GM19438 (cell line): ENCODE results near the gene SPON1.
"Not testable (repeated sequence)": the region's sequence is repeated elsewhere in the genome, so short reads cannot be mapped to it uniquely, and the experiment has no call there.

Experiments used
- ATAC-seq: cut with Tn5 transposase; IDR thresholded peaks from one replicate; pipeline ENCODE4 v1.9.1; 2021; ENCODE audit warnings: low read depth; ENCODE audit not compliant: unreplicated experiment

Gene SPON1

DNA sequence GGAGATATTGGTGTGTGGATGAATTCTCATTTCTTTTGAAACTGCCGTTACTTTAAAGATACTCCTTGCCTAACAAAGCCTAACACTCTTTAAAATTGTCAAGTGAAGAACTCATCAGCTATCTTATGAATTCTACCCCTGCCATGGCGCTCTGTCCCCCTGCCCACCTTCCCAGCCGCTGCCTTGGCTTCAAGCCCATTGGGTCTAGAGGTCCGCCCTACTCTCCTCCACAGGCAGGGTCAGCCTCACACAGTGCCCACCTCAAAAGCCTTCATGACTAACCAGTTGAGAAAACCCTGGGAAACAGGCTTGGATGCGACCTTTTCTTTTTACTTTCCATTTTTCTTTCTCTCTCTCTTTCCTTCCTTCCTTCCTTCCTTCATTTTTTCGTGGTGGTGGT lies 267.9 kb downstream of the SPON1 start:
- no peak for ATAC-seq

DNA sequence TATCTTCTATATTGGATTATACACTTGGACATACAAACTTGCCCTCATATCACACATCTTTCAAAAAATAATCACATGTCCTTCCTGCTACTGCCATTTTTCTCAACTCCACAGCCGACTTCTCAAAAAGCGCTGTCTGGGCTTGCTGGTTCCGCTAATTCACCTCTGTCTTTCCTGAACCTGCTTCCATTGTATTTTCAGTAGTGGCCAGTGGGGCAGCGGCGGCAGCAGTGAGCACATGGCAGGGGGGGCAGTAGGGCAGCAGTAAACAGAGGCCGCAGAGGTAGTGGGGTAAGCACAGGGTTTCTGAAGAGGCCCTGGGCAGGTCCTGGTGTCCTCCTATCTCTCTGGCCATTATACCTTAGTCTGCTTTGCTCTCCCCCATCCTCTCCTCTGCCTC lies 270.1 kb downstream of the SPON1 start:
- no peak for ATAC-seq

DNA sequence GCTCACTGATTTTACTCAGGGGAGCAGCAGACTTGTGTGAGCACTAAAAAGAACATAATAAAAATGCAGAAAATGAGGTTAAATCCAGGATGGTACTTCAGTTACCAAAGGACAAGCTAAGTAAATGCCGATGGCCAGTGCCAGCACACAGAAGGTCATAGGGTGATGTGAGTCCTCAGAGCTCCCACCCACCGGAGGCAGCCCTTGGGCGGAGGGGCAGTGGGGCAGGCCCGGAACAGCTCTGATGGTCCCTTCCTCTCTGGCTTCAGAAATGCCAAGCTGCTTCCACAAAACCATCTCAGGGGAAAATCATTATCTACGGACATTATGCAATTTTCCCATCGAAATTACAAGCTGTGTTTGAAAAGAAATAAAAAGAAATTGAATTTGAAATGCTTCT lies 271.9 kb downstream of the SPON1 start:
- ATAC-seq, result no peak

DNA sequence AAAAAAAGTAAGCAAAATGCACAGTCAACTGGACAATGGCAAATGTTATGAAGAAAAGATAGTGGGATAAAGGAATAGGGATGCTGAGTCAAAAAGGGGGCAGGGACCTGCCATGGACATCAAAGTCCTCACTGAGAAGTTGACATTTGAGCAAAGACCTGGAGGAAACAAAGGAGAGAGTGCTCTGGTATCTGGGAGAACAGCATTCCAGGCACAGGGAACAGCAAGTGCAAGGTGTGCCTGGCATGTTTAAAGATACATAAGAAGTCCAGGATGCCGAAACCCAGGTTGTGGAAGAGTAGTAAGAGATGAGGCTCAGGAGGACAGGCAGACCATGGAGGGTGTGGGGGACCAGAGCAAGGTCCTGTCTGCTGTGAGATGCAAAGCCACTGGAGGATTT lies 273.2 kb downstream of the SPON1 start:
- ATAC-seq, result no peak

DNA sequence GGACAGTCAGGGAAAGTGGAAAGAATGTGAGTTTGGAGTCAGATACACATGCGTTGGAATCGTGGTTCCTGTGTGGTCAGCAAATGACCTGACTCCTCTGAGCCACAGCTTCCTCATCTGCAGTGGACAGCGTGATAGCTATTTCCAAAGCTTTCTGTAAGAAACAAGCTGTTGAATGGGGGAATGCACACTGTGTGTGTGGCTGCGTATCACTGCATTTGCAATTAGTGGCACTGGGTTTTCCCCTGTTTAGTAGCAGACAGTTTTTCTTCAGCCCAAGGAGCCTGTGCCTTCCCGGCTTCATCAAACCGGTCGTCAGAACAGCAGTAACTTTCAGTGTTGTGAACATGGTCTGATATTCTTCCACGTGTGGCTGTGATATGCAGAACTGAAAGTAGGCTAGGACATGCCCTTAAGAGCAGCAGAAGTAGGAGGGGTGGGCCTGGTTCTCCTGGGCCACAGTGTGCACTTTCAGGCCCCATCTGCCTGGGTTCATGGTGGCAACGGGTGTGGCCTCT lies 275.0 kb downstream of the SPON1 start:
- ATAC-seq, result peak; percentile 100

DNA sequence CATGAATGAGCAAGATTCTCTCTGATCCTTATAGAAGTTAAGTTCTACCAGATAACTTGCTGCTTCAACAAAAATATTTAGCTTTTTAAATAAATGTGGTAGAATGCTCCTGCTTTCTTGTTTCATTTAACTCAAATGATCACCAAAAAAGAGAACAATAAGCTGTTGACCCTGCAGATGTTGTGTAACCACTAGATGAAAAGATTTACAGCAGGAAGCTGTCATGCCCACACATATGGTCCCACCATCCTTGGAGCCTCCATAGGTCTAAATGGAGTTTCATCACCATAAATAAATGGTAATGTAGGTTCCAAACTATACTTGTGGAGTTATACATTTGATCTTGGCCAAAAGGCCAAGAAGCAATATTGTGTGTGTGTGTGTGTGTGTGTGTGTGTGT lies 277.7 kb downstream of the SPON1 start:
- ATAC-seq, result no peak

DNA sequence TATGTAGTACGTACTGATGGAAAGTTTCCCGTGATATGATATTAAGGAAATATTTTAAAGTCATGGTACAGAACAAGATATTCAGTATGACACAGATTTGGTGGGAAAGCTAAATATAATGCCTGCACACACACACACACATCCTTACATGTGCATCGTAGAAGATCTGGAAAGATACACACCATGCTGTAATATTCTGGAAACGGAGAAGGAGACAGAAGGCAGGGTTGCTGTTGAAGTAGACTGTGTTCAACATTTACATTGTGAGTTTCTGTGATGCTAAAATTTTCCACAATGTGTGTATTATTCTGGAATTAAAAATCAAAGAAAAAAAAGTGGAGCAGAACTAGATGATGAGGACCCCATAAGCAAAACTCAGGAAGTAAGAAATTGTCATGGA lies 278.4 kb downstream of the SPON1 start:
- ATAC-seq, result no peak

DNA sequence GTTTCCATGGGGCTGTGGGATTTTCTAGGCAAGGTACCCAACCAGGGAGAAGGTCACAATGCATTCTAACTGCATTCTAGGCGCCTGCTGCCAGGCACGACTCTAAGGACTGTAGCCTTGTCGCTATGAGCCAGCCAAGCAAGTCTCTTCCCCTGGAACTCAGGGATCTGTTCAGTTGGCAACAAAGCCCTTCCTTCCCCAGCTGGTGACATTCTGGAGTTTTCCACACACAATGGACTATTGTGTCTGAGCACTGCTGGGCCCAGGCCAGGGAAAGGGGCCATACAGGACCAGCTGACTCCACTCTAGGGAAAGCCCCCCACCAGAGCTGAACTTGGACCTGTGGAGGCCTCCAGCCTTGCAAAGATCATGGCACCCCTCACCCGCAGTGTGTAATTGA lies 279.7 kb downstream of the SPON1 start:
- no peak for ATAC-seq

DNA sequence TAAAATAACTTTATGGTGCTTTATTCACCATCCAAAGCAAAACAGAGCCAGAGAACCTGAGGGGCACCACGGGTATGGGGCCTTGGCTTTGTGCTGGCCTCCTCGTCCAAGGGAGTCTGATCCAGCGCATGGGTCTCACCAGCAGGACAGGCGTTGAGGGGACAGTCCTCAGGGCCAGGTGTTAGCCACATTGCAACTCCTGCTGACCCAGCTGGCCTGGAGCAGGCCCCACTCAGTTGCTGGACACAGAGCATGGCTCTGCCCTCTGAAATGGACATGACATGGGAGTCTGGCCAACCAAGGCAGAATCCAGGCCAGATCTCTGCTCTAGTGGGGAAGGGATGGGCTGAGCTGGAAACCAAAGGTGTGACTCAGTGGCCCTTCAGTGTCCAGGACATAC lies 280.2 kb downstream of the SPON1 start:
- ATAC-seq, result no peak

DNA sequence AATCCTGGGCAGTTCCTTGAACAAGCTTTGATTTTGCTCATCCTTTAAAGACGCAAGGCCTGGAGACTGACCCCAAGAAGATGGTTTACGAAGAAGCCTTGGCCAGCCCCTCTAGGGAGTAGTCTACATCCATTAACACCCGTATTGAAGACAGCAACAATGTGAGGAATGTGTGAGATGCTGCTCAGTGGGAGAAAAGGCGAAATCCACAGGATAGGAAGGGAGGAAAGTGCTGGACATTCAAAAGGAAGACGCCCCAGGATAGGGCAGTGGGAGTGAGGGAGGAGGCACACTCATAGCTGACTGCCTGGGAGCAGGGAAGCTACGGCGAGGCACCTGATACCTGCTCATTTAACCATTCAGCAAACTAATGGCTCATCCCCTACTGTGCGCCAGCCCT lies 282.4 kb downstream of the SPON1 start:
- ATAC-seq, result no peak

DNA sequence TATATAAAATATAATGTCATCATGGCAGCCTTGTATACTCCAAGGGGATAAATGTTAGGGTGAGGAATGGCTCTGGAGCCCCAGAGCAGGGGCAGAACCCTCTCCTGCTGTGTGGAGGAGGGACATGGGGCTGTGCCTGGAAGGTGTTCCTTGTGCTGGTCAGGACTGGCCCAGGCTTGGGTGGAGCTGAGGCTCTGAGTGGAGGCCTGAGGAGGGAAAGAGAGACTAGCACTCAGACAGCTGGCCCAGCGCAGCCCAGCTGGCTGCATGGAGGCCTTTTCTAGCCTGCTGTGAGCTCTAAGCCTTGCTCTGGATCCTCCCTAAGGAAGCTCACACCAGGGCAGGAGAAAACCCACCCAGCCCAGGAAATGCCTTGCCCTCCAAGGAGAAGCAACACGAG lies 282.9 kb downstream of the SPON1 start:
- no peak for ATAC-seq

DNA sequence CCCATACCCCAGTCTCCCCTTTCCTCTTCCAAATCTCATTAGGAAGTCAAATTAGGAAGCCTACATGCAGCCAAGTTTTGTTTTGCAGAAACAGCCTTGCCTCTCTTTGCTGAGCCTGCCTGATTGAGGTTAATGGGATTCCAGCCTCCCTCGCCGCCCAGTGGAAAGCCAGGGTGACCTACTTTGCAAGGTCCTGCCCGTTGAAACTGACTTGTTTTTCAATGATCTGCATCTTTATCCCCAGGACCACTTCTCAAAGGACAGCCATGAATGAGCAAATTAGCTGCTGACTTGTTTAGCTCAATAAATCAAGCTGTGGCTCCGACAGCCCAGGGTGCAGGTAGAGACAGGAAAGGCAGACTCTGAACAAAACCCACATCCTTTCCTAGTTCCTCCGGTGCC lies 286.1 kb downstream of the SPON1 start:
- no peak for ATAC-seq

DNA sequence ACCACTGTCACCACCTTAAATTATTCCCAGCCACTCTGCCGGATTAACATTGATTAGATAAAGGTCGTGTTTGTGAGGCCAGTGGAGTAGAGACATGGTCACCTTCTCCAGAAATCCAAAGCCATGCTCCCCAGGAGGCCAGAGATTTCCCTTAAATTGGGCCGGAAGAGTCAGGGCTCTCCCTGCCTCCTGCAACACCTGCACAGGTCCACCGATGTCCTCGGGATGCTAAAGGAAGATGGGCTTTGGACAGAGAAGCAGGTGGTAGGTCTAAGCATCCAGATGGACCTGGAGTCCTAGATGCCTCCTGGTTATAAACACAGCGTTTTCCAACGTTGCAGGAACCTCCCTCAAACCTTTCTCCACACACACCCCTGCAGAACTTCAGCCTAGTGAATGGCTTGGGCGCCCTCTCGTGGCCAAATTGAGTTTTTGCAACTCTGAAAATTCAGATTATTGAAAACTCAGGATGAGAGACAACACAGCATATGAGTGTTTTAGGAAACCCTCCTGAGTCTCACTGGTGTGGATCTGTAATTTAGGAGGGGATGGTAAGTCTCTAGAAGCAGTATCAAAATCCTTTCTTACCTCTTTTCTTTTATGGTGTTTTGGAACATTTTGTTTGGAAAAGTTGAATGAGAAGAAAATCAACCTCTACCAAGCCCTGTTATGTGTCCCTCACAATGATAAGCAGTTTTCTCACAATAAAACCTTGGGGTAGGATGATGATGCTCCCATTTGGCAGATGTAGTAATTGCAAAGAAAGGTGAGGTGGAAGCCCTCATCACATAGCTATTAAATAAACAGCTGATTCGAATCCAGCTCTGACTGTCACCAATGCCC lies 286.8 kb downstream of the SPON1 start:
- ATAC-seq, result no peak

DNA sequence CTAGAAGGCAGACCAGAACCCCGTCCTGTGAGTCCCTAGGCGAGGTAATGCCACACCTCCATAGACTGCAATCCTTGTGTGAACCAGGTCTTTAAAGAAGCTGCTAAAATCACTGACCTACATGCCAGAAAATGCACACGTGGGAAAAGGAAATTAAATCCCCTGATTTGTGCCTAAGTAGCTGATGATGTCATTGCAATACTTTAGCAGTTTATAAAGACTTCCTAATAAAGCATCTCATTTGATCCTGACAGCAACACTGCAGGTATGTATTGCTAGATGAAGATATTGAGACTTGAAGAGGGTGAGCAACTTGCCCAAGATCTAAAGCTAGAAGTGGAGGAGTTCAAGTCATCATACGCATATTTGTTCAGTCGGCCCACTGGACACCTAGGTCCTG lies 289.2 kb downstream of the SPON1 start:
- no peak for ATAC-seq

DNA sequence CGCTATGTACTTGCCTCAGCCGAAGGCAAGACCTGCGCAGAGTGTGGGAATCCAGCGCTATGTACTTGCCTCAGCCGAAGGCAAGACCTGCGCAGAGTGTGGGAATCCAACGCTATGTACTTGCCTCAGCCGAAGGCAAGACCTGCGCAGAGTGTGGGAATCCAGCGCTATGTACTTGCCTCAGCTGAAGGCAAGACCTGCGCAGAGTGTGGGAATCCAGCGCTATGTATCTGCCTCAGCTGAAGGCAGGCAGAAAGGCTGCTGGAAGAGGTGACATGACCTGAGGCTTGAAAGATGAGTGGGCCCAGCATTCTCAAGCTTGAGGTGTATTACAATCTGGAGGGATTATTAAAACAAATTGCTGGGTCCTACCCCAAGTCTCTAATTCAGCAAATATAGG lies 290.0 kb downstream of the SPON1 start:
- not testable (repeated sequence) for ATAC-seq

DNA sequence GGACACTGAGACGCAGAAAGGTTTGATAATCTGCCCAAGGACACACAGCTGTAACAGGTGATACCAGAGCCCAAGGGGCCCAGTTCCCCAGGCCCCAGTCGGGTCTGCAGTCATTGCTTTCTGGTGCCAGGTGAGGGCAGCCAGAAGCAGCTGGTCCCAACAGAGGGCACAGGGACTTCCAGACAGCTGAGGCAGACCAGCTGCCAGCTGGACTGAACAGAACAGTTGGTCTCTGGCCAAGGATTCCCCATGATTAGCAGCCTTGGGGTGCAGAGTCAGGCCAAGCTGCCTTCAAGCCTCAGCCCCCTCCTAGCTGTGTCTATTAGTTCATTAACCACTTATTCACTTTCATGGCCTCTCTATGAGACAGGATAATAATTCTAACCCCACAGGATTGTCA lies 290.9 kb downstream of the SPON1 start:
- ATAC-seq, result no peak

DNA sequence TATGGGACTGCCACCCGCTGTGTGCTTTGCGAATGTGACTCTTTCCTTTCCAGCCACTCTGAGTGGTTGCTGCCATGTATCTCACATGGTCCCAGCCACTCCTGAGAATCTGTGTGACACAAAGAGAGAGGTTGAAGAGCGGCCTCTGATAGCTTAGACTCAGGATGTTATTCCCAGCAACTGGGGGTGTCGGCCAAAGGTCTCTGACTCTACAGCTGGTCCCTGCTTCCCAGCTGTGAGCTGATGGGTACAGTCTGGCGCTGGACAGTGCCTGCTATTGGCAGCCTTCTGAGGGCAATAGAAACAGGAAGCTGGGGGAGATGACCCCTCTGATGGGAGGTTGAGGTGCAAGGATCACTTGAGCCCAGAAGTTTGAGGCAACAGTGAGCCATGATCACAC lies 291.3 kb downstream of the SPON1 start:
- no peak for ATAC-seq

DNA sequence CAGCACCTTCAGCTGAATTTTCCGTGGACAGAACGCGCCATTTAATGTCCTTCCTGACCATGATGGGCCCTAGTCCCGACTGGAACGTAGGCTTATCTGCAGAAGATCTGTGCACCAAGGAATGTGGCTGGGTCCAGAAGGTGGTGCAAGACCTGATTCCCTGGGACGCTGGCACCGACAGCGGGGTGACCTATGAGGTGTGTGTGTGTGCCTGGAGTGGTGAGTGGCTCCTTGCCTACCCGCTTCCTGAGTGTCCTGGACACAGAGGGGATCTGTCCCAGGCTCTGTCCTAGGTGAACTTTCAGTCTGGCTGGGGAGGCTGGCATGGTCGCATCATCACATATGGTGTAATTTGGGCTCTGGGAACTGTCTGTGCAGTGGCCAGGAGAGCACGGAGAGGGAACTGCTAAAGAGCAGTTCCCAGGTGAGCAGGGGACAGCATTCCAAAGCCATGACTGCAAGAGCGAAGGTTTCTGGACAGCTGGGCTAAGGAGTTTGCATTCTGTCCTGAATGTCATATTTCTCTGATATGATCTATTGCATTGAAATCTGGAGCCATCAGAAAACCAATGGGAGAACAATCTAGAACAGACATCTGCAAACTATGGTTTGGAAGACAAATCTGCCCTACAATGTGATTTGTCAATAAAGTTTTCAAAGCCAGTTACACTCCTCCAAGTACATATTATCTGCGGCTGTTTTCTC lies 292.2 kb downstream of the SPON1 start:
- ATAC-seq, result no peak

DNA sequence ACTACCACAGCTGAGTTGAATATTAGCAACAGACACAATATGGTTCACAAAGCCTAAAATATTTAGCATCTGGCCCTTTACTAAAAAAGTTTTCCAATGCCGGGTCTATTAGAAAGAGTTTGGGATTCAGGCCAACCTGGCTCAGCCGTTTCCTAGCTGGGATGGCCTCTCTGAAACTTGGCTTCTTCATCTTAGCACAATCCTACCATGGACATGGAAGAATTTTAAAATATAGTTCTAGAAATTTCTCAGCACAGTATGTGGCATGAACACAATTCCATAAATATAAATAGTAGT lies 292.7 kb downstream of the SPON1 start:
- no peak for ATAC-seq

DNA sequence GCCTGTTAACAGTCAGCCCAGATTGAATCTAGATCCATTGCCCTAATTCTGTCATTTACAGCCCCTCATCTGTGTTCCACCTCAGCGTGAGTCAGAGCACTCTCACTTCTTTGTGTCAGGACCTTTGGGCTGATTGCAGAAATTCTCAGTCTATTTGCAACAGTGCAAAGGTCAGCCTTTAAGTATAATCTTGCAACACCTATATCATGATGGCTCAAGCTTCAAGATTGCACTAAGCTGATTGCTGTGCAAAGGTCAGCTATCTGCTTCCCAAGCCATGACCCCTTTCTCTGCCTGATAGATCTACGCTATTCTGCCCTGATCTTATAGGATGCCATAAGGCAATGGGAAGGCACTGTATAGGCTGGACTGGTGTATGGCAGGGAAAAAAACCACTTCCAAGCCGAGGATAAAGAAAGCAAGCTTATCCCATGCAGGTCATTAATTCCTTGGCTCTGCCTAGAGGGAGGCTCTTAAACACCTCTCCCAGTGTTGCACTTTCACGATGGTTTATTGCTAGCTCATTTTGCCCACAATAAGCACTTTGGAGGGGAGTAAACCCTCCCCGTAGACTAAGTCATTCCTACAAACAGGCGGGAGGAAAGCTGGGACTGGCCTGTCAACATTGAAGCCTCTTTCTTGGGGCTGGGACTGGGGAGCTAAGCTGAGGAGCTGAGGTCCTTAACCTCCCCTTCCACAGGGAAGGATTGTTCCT lies 295.9 kb downstream of the SPON1 start:
- ATAC-seq, result no peak

DNA sequence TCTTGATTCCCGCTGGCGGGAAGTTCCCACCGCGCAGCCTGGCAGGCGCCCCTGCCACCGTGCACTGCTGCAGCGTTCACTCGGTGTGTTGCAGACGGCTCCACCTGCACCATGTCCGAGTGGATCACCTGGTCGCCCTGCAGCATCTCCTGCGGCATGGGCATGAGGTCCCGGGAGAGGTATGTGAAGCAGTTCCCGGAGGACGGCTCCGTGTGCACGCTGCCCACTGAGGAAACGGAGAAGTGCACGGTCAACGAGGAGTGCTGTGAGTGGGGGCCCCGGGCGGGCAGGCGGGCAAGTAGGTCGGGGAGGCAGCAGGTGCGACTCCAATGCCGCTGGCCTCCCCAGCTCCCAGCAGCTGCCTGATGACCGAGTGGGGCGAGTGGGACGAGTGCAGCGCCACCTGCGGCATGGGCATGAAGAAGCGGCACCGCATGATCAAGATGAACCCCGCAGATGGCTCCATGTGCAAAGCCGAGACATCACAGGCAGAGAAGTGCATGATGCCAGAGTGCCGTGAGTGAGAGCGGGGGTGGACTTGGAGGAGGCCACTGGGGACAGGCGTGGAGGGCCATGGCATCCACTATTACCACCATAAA lies 296.8 kb downstream of the SPON1 start:
- no peak for ATAC-seq
